HL-60/S4 treated with phorbol 12-myristate 13-acetate at 8.2 ng/mL for 4 days and 3 days (cell line): ENCODE measurements around the gene FSD2.
"Not testable (repeated sequence)": the region's sequence is repeated elsewhere in the genome, so short reads cannot be mapped to it uniquely, and the experiment has no call there.

Experiments used
- in situ Hi-C: fragments of 300-500 bp; cut with MboI; formaldehyde crosslinking; loops from 2 replicates; pipeline ENCODE4 v1.15.0; 2022; ENCODE audit warnings: low sequenced_read_pairs

Gene FSD2

DNA sequence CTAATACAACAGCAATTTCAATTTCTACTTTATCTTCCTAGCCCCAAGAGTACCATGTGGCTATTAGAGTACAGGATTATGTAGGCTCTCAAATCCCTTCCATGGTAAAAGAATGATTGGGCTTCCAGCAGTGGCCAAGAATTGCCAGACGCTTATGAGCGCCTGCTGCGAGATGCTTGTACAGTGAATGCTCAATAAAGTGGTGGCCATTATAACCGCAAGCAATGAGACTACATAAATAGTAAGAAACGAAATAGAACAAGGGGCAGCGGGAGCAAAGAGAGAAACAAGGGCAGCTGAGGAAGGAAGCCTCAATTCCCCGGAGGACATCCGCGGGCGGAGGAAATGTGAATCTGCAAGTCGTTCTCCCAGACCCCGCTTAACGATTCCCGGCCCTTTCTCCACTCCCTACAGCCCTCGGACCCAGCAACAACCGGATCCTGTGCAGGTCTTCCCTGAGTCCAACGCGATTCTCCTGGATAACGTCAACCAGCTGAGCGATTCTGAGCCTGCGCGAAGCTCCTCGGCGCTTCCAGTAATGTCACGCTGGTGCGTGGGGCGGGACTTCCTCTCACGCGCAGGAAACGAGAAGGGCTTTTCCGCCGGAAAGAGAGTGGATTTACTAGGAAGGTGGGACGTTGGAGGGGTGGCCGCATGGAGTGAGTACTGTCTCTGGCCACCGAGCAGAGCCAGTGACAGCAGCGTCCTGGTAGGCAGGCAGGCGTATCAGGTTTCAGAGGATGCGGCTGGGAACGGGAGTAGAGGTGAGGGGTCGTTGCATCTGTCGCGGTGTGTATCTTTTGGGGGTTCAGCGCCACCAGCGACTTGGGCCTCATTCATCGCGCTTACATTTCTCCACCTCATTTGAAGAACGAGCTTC lies 55.7 kb downstream of the FSD2 start:
- in situ Hi-C loops, result no loop called here

DNA sequence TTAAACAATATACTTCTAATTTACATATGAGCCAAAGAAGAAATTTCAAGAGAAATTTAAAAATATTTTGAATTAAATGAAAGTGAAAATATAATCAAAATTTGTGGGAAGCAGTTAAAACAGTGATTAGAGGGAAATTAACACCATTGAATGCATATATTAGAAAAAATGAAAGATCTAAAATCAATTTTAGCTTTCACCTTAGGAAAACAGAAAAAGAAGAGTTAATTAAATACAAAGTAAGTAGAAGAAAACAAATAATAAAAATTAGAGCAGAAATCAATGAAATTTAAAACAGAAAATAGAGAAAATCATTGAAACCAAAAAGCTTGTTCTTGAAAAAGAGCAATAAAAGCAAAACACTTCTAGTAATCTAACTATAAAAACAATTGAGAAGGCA lies 57.6 kb downstream of the FSD2 start:
- in situ Hi-C loops, result no loop called here

DNA sequence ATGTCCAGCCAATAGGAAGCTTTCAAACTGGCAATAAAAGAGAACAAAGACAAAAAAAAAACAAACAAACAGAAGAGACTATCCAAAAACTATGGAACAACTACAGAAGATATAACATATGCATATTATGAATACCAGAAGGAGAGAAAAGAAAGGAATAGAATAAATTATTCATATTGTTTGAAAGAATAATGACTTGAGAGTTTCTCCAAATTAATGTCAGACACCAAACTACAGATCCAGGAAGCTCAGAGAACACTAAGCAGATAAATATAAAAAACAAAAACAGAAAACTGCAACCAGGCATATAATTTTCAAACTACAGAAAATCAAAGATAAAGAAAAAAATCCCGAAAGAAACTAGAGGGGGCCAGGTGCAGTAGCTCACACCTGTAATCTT lies 62.1 kb downstream of the FSD2 start:
- in situ Hi-C loops, result no loop called here

DNA sequence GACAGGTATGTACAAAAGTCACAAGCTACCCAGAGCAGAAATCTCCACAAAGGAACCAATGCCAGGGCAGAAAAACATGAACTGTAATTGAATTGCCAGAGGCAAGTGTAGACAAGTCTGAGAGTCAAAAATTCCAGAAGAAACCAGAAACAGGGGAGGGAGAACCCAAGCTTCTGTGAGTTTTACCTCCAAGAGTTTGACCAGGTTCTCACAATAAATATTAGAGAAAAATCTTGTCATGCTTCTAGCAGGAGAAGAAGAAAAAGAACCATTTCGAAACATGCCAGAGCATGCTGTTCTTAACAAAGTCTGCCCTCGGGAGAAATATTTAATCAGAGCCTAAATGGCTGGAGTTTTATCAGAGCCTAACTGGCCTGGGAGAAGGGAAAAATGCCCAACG lies 63.7 kb downstream of the FSD2 start:
- in situ Hi-C loops, result no loop called here

DNA sequence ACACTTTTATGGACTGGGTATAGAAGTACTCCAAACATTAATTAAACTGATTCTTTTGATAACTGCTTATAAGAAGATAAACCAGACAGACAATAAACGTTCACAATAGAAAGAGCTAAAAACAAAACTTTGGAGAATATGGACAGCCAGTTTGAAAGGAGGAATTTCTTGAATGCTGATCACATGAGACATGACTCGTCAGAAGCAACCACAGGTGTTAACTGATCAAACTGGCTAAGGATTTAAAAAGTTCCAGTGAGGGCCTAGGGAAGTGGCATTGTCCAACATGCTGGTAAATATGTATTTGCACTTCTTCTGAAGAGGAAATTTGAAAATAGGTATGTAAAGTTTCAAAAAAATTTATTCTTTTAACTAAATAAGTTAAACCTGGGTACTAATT lies 66.8 kb downstream of the FSD2 start:
- in situ Hi-C loops, result no loop called here

DNA sequence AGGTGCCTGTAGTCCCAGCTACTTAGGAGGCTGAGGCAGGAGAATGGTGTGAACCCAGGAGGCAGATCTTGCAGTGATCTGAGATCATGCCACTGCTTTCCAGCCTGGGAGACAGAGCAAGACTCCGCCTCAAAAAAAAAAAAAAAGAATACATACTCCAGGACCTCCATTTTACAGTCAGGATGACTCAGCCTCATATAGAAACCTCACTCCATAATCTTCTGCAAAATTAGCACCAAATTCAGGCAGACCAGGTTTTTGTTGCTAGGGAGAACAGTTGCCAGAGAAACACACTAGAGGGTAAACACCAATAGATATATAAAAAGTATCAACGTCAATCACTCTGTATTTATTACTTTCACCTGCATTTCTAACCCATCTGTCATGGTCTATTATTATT lies 67.9 kb downstream of the FSD2 start:
- in situ Hi-C loops, result no loop called here

DNA sequence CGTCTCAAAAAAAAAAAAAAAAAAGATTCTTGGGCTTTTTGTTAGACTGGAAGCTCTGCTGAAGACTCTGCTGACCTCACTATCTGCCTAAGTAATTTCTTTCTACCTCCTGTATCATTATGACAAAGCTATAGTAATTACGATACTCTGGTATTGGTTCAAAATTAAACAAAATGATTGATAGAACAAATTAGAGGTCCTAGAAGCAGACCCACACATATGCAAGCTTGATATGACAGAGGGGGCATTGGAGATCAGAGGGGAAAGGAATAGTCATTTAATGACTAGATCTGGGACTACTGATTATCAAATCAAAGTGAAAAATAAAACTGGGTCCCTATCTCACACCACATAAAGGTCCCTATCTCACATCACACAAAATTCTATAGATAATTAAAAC lies 74.3 kb downstream of the FSD2 start:
- in situ Hi-C loops, result no loop called here

DNA sequence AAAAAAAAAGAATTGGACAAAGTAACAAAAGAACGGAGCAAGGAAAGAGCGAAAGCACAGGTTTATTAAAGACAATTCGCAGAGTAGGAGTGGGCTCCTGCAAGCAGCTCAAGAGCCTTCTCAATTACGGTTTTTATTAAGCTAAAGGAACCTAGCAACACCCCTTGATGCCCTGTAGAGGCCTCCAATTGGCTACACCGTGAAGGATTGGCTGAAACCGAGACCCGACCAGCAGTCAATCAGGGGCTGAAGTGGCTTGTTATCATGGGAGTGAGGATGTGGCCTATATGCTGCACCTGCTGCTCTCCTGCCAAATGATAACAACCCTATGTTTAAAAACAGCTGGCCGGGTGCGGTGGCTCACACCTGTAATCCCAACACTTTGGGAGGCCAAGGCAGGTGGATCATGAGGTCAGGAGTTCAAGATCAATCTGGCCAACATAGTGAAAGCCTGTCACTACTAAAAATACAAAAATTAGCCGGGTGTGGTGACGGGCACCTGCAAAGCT lies 75.8 kb downstream of the FSD2 start:
- in situ Hi-C loops, result no loop called here

DNA sequence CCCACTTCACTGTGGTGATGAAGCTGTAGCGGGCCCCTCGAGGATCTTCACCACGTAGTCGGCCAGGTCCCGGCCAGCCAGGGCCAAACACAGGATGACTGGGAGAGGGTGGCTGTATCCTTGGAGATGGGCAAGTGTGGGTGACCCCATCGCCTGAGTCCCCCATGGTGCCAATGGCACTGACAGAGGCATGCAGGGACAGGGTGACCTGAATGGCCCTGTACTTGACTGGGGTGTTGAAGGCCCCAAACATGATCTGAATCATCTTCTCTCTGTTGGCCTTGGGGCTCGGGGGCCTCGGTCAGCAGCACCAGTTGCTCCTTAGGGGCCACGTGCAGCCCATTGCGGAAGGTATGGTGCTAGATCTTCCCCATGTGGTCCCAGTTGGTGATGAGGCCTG lies 79.1 kb downstream of the FSD2 start:
- in situ Hi-C loops, result no loop called here

DNA sequence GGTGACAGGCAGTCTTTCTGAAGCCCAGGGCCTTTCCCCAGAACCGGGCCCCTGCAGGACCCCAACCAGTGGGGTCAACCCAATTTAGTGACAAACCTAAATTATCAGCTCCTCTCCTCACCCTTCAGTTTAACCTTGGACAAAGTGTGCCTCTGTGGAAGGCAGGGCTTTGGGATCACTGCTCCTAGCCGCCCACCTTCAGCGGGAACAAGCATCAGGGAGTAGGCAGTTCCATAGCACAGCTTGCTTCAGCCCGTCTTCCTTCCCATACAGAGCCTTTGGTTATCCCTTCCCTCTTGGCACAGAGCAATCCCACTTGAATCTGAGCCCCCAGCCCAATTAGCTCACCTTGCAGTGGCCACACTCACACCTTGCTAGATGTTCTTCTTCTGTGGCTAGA lies 90.9 kb downstream of the FSD2 start:
- in situ Hi-C loops, result loop anchor here (10.0 kb wide), 1 partner anchor 50 kb away; no protein-coding TSS in a partner anchor

DNA sequence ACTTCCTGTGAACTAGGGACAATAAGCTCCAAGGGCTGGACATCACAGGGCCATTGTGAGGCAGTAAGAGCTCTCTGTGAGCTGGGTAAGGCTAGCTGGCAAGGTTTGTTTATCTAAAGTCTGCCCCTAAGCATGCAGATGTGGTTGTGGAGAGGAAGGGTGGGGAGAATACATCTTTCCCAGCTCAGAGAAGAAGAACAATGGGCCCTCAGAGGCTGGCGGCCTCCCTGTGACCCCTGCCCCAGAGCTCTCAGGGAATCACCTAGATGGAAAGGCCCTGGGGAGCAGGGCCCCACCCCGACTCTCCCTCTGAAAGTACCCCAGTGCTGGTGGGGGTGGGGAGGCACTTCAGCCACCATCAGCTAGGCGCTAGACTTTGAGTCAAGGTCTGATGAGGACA lies 91.9 kb downstream of the FSD2 start:
- in situ Hi-C loops, result loop anchor here (10.0 kb wide), 1 partner anchor 49 kb away; no protein-coding TSS in a partner anchor

DNA sequence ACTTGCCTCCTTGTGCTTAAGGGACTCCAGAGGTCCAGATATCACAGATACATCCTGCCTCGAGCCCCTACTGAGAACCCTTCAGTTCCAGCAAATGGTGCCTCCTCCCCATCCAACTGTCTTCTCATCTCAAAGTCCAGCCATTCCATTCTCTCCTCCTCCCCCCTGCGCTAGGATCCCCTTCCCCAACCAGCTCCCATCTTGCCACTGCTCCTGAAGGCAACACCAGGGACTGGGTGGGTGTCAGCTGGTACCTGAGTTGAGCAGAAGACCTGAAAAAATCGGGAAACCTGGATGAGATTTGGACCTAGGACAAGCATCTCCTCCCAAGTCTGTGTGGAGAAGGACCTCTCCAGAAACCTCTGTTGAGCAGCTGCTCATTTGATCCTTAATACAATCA lies 93.8 kb downstream of the FSD2 start:
- in situ Hi-C loops, result loop anchor here (10.0 kb wide), 1 partner anchor 47 kb away; no protein-coding TSS in a partner anchor

DNA sequence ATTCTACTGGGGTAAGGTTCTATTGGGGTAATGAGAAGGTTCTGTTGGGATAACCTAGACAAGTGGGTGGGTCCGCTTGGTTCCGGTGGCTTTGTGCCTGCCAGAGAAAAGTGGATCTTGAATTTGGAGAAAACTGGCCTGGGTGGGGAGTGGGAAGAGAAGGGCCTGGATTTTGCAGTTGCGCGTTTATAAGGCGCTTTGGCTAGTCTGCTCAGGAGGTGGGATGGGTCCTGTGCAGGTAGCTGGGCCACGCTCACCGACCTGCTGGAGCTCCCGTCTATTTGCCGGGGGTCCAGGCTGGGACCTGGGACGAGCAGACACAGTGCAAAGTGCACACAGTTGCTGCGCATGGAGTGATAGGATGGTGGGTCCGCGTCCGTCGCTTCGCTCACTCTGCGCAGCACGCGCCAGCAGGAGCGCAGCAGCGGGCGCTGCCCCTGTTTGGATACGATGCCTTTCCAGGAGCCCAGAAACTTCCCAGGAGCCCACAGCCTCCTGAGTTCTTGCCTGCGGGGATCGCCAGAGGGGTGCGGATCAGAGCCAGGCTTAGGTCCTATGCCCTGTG lies 94.9 kb downstream of the FSD2 start:
- in situ Hi-C loops, result loop anchor here (10.0 kb wide), 1 partner anchor 46 kb away; no protein-coding TSS in a partner anchor

DNA sequence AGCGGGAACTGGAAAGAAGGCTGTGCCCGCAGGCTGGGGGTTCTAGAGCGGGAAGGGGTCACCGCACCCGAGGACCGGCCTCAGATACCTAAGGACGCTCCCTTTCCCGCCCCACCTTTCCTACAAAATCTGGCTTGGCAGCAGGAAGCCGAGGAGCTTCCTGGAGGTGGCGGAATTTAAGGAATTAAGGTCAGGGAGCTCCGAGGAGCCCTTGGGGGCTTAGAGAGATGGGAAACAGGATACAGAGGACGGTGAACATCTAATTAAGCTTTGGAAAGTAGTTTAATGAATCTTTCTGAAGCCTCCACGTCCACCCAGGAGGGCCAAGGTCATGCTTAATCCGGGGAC lies 95.7 kb downstream of the FSD2 start:
- in situ Hi-C loops, result loop anchor here (10.0 kb wide), 1 partner anchor 45 kb away; no protein-coding TSS in a partner anchor

DNA sequence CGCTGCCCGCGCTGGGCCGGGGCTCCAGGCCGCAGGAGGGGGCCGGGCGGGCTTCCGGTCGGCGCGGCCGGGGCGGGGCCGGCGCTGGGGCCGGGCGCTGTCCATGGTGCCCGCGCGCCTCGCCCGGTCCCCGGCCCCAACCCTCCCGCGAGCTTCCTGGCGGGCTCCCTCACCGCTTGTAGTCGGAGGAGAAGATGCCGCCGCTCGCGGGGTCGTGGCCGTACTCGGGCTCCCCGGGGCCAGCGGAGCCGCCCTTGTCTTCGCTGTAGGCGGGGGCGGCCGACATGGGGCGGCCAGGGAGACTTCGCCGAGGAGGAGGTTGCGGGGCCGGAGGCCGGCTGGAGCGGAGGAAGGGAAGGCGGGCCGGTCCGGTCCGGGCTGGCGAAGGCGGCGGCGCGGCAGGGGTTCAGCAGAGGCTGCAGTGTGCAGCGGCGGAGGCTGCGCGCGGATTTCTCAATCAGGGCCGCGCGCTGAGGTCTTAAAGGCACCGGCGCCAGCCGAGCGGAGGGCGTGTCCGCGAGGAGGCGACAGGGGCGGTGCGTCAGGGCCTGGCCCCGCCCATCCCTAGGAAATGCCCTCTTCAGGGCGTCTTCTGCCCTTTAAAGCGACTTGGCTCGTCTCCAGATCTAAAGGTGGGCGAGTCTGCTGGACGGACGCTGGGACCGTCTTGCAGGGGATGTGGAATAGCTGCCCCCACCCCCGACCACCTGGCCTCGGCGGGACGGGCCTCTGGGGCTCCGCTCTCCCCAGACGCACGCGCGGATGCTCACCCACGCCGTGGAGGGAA lies 96.3 kb downstream of the FSD2 start, which contains the start of gene AP3B2:
TSS of gene AP3B2 (minus strand) at position 455 of the 787 bp plus-strand sequence. CDS start at position 286, 169 bp downstream.
- in situ Hi-C loops, result loop anchor here (10.0 kb wide), 1 partner anchor 45 kb away; no protein-coding TSS in a partner anchor

DNA sequence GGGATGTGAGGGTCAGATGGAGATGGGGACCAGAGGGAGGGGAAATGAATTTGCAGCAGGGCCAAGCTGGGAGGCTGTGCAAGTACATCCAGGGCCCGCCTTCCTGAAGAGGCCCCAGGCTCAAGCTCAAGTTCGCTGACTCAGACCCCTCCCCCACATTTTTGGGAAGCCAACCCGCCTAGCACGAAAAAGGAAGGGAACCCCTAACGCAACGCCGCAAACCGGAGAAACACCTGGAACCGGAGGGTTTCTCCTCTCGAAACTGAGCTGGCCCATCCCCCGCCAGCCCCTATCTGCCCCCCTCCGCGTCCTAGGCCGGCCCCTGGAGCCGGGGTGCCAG lies 96.8 kb downstream of the FSD2 start:
- in situ Hi-C loops, result no loop called here

DNA sequence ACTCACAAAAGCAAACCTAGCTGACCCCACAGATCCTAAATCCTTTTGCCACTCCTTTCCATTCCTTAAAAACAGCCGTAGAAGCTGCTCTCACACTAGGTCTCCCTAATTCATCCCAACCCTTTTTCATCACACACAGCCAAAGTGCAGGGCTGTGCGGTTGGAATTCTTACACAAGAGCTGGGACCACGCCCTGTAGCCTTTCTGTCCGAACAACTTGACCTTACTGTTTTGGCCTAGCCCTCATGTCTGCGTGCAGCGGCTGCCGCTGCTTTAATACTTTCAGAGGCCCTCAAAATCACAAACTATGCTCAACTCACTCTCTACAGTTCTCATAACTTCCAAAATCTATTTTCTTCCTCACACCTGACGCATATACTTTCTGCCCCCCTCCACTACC lies 100.0 kb downstream of the FSD2 start:
- in situ Hi-C loops, result not testable (repeated sequence)
